Suprapubic skin (tissue), 4 donors: ENCODE results near the gene GSPT1.

Experiments used
- CTCF ChIP-seq, 2 donors: fragments of 200-600 bp in 1 of 2; fragments of 450-650 bp in 1 of 2; sonication (generic) in 1 of 2; IDR thresholded peaks; one replicate each; pipeline ENCODE4 v1.5.1; 2016 to 2019; ENCODE audit warnings: antibody characterized with exemption in 2 of 2, mild to moderate bottlenecking in 1 of 2, moderate library complexity in 1 of 2
- EP300 ChIP-seq: sonication (generic); formaldehyde crosslinking; IDR thresholded peaks from one replicate; pipeline ENCODE4 v1.6.1; 2017; ENCODE audit warnings: antibody characterized with exemption
- POLR2A ChIP-seq, 2 donors: fragments of 450-650 bp; IDR thresholded peaks; one replicate each; pipeline ENCODE4 v1.6.1; 2017; ENCODE audit warnings: antibody characterized with exemption in 2 of 2, mild to moderate bottlenecking in 2 of 2, moderate library complexity in 2 of 2
- POLR2AphosphoS5 ChIP-seq, 3 donors: sonication (generic); formaldehyde crosslinking; IDR thresholded peaks; one replicate each; pipeline ENCODE4 v1.6.1; 2017; ENCODE audit warnings: antibody characterized with exemption in 3 of 3

GRCh38 chr16:11964761-11965551, 49.2 kb upstream of the GSPT1 start, which contains the start of gene TNFRSF17:
- TF ChIP-seq POLR2A (IDR thresholded peaks at IDR 0.05): no peak
- no peak for TF ChIP-seq CTCF (IDR thresholded peaks at IDR 0.05)
- no peak for TF ChIP-seq POLR2AphosphoS5 (IDR thresholded peaks at IDR 0.05)
- no peak for TF ChIP-seq EP300
